OCI-M1 (cell line): Measurements from ENCODE around the gene SLCO1B3.
A peak's percentile ranks its signal among the peaks of the same experiment; 100 is the strongest.

Experiments used
- DNase-seq: peaks from one replicate; lab custom pipeline; 2025; lab: John Stamatoyannopoulos, UW

SLCO1B3 gene

GRCh38 chr12:20883288-20883687 is 72.8 kb downstream of the SLCO1B3 start:
- peak; percentile 10 for DNase-seq

GRCh38 chr12:20885116-20885515 is 74.6 kb downstream of the SLCO1B3 start:
- DNase-seq, result no peak

- no peak for DNase-seq
Measured at GRCh38 chr12:20885552-20885951, 75.0 kb downstream of the SLCO1B3 start.

GRCh38 chr12:20917269-20917668 is 106.8 kb downstream of the SLCO1B3 start:
- DNase-seq, result no peak

- no peak for DNase-seq
Measured at GRCh38 chr12:20917819-20918218, 107.3 kb downstream of the SLCO1B3 start.

- DNase-seq, result no peak
Measured at GRCh38 chr12:20931894-20932293, 121.4 kb downstream of the SLCO1B3 start.

- DNase-seq, result peak; percentile 69
Measured at GRCh38 chr12:20946732-20947131, 136.2 kb downstream of the SLCO1B3 start.

- peak; percentile 65 for DNase-seq
Measured at GRCh38 chr12:20950248-20950647, 139.7 kb downstream of the SLCO1B3 start.

GRCh38 chr12:20963303-20963702 is 152.8 kb downstream of the SLCO1B3 start:
- no peak for DNase-seq

GRCh38 chr12:20963762-20964161 is 153.3 kb downstream of the SLCO1B3 start:
- no peak for DNase-seq
